AG10803 (cell line): ENCODE results near the gene HDAC9.

ENCODE experiments used
- DNase-seq: peaks from one replicate; pipeline ENCODE4 v3.0.0; 2010; ENCODE audit warnings: low read depth
- H3K4me3 ChIP-seq: 2 replicates; pipeline ENCODE4 v1.5.1; 2011; ENCODE audit warnings: mild to moderate bottlenecking, low read length, control low read depth
- TF ChIP-seq, protein P1 (sequence below): conservative IDR thresholded peaks from 2 replicates; pipeline ENCODE4 v1.5.1; 2011; ENCODE audit warnings: mild to moderate bottlenecking, low read length, control low read depth, inconsistent platforms

HDAC9 gene

DNA sequence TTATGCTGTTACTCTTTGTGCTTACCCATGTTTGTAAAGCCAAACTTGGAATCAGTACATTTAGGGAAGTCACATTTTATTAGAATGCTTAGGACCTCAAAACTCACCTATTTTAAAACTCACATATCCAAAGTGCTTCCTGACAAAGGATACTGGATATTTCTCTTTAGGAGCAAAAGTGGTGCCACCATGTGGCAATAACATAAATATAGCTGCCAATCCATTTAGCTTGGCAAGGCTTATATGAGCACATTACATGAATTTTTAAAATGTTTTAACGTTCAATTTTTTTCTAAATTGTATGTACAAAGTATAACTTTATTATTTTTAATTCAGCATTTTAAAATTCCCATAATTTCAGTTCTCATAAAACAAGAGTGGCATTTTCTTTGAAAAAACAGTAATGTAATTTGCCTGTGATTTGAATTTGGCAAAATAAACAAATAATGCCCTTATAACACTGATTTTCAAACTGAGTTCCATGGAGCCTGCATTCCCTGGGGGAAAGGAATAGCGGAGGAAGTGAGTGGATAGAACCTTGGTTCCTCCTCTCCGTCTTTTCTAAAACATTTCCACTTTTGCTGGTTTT is 75.4 kb downstream of the HDAC9 start:
- TF ChIP-seq, protein P1, sequence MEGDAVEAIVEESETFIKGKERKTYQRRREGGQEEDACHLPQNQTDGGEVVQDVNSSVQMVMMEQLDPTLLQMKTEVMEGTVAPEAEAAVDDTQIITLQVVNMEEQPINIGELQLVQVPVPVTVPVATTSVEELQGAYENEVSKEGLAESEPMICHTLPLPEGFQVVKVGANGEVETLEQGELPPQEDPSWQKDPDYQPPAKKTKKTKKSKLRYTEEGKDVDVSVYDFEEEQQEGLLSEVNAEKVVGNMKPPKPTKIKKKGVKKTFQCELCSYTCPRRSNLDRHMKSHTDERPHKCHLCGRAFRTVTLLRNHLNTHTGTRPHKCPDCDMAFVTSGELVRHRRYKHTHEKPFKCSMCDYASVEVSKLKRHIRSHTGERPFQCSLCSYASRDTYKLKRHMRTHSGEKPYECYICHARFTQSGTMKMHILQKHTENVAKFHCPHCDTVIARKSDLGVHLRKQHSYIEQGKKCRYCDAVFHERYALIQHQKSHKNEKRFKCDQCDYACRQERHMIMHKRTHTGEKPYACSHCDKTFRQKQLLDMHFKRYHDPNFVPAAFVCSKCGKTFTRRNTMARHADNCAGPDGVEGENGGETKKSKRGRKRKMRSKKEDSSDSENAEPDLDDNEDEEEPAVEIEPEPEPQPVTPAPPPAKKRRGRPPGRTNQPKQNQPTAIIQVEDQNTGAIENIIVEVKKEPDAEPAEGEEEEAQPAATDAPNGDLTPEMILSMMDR: peak; percentile 62
- peak; percentile 64 for DNase-seq

DNA sequence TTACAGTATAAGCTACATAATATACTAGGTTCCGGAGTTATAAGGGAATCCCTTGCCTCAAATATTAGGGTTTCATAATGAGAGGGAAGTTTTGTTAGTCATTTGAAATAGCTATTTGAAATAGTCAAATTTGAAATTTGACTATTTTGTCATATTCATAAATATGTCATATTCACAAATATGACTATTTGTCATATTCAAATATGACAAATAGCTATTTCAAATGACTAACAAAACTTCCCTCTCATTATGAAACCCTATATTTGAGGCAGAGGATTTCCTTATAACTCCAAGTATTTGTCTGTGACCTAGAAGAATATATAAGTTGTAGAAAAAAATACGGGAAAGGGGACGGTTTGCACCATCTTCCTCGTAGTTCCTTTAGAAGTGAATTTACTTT is 76.6 kb downstream of the HDAC9 start:
- TF ChIP-seq, protein P1: no peak
- no peak for DNase-seq
- H3K4me3 ChIP-seq: no peak overlapping the region

More for the DNA sequence above, 75.4 kb downstream of the HDAC9 start:
- no peak overlapping the region for H3K4me3 ChIP-seq

DNA sequence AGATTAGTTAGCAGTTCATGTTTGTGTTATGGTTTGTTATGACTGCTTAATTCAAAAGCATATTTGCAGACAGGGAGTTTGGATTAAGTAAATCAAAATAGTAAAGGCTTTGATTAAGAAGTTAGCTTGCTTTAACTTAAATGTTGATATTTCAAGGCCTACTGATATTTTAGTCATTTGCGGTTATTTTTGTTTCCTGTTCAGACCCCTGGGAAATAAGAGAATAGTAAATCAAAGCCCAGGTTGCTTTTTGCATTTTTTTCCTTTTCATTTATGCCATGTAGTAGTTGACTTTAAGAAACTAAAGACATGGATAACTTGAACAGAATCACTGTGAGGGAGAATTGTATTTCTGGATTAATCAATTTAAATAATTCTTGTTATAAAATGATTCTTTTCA is 77.3 kb downstream of the HDAC9 start:
- TF ChIP-seq, protein P1: no peak

DNA sequence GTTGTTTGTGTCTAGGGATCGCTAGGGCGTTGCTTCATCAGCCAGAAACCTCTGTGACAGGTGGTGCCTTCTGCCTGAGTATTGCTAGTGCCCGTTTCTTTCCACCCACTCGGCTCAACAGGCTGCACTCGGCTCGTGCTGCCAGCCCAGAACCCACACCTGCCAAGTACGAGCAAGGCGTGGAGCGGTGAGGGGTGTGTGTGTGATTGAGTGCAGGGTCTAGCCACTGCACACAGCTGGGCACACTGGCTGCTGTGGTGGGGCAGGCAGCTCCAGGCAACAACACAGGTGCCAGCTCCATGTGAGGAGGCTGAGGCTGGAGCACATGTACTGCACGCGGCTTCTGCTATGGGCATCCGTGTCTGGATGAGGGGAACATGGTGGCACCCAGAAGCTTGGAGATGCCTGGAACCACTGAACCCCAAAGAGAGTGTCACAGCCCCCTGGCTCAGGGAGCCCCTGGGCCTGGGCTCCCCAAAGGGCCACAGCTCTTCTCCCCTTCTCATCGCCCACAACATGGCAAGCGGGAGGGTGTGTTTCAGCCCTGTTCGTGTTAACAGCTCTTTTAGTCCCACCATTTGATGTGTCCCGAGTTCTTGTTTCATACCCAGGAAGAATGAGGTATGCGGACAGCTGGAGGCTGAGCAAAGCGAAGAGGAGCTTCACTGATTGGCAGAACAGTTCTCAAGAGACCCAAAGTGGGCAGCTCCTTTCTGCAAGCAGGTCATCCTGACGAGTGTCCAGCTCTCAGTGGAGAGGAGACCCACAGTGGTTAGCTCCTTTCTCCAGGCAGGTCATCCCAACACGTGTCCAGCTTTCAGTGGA is 78.1 kb downstream of the HDAC9 start:
- no peak overlapping the region for H3K4me3 ChIP-seq
- TF ChIP-seq, protein P1: no peak
- no peak for DNase-seq

More for the DNA sequence above, 77.3 kb downstream of the HDAC9 start:
- no peak overlapping the region for H3K4me3 ChIP-seq
- no peak for DNase-seq

DNA sequence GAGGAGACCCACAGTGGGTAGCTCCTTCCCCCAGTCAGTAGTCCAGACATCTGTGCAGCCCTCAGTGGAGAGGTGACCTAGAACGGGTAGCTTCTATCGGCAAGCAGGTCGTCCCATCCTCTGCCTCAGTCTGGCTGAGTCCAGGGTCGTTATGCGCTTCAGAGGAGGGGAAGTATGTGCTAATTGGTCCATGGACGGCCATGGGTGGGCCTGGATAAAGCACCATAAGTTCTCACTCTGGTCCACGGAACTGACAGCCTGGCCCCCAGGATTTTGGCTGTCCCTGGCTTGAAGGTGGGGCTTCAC is 78.6 kb downstream of the HDAC9 start:
- H3K4me3 ChIP-seq: no peak overlapping the region
- TF ChIP-seq, protein P1: no peak
- no peak for DNase-seq

DNA sequence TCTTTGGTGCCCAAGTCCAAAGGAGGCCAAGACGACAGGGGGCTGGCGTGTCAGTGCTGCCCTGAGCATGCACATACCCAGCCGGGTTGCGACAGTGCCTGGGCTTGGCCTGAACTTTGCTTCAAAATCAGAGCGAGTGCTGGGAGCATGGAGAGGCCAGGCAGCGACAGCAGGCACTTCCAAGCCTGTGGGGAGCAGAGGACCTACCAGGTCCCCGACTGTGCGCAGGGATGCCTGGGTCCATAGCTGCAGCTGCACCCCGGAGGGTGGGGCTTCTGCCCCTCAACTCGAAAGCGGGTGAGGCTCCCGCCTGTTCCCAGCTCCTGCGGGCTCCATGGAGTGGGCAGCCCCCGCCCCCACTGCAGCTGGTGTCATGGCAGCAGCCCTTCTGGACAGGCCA is 79.1 kb downstream of the HDAC9 start:
- TF ChIP-seq, protein P1: no peak
- H3K4me3 ChIP-seq: no peak overlapping the region
- DNase-seq: no peak
